GM18868 (cell line): ENCODE results near the gene ITGA2B.
"Not testable (repeated sequence)": the region's sequence is repeated elsewhere in the genome, so short reads cannot be mapped to it uniquely, and the experiment has no call there.

Source experiments
- ATAC-seq: cut with Tn5 transposase; IDR thresholded peaks from one replicate; pipeline ENCODE4 v1.9.1; 2021; ENCODE audit warnings: mild to moderate bottlenecking, moderate library complexity; ENCODE audit not compliant: unreplicated experiment

The ITGA2B gene

DNA sequence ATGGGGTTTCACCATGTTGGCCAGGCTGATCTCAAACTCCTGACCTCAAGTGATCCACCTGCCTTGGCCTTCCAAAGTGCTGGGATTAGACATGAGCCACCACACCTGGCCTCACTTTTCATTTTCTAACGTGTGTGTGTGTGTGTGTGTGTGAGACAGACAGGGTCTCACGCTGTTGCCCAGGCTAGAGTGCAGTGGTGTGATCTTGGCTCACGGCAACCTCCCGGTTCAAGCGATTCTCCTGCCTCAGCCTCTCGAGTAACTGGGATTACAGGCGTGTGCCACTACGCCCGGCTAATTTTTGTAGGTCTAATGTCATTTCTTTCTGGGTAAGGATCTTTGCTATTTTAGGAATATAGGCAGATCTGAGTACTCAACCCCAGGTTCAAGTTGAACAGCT, 4.7 kb upstream of the ITGA2B start:
- not testable (repeated sequence) for ATAC-seq

DNA sequence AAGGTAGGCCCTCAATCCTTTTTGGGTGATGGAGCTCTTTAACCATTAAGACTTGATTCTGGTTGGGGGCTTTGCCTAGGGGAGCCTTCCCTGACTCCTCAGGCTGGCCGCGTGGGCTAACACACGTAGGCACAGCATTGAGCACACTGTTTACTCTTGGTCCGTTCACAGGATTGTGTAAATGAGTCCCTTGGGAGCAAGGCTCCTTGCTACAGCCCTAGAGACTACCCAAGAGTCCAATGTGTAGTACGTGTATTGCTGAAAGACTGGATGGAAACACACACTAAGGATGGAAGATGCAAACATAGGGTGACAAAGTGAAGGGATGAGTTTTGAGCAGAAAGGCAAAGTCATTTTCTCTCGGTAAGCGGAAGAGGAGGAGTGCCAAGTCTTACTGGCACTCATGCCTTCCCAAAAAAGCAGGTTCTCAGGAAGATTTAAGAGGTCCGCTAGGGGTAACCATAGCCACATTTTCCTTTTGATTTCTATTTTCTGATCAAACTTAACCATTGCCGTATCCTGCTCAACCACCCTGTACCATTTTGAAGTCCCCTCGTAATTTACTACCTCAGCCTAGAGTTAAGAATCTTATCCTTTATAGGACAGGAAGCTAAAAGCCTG, 911 bp upstream of the ITGA2B start:
- ATAC-seq: no peak

GRCh38 chr17:44389723-44390202, 314 bp upstream of the ITGA2B start:
- ATAC-seq: no peak

GRCh38 chr17:44387804-44388203, 1.6 kb downstream of the ITGA2B start:
- no peak for ATAC-seq

DNA sequence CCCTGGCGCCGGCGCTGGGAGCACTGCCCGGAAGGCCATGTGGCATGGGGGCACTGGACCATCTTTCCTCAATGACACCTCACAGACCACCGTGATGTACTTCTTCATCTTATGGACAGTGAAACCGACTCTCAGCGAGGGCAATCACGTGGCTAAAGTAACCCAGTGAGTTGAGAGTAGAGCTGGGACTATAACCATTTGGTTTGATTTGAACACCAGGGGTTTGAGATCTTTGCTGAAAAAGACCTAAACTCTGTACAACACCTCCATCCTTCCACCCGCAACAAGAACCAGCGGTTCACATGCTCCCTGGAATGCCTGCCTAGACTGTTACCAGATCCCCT, 3.3 kb downstream of the ITGA2B start:
- ATAC-seq: no peak

GRCh38 chr17:44385287-44386181, 3.9 kb downstream of the ITGA2B start:
- ATAC-seq: no peak

DNA sequence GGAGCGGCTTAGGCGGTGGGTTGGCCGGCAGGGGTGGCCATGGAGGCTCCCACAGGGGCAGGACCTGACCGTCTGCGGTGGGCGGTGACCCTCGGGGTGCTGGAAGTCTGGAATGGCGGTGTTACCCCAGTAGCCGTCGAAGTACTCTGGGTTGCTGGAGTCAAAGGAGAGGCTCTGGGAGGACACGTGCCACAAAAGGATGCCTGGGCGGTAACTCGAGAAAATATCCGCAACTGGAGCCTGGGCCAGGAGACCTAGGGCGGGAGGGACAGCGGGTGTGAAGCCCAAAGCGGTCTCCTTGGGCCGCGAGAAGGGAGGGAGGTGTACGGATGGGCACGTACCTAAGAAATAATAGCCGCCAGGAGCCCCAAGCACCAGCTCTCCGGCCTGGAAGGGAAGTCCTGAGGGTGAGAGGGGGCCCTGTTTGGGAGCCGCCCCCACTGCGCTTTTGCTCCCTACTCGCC, 4.6 kb downstream of the ITGA2B start:
- ATAC-seq: no peak

DNA sequence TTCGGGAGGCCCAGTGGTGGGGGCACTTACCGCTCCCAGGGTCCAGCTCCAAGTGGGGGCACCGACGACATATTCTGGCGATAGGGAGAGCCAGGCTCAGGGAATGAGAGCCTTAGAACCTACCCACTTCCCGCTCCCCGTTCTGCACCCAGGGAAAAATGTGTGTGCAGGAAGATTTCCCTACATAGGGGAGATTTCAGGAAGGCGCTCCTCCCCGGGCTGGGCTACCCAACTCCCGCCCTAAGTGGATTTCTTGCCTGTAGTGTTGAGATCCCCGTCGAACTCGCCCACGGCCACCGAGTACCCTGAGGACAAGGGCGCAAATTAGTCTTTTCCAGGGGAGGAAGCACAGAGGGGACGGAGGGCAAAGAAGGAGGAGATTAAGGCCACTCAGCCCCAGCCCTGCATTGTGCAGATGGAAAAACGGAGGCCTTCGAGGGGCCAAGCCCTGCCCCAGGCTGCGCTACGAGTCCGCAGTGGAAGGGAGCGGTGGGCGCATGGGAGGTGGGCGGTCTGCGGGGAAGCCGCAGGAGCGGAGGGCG, 5.1 kb downstream of the ITGA2B start:
- ATAC-seq: no peak

DNA sequence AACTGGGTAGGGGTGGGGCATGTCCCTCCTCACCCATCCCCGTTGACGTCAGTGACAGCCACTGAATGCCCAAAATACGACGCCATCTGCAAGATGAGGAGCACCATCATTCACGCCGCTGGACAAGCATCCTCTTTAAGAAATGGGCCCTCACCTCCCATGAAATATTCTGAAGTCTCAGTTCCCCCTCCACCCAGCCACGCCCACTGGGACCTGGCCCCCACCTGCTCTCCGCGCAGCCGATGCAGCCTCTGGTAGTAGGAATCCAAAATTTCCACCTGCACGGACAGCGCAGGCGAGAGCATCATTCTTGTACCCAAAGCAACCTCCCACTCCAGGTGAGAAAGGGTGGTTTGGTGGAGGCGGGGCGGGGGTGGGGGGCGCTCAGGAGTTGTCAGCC, 5.6 kb downstream of the ITGA2B start:
- ATAC-seq: no peak

DNA sequence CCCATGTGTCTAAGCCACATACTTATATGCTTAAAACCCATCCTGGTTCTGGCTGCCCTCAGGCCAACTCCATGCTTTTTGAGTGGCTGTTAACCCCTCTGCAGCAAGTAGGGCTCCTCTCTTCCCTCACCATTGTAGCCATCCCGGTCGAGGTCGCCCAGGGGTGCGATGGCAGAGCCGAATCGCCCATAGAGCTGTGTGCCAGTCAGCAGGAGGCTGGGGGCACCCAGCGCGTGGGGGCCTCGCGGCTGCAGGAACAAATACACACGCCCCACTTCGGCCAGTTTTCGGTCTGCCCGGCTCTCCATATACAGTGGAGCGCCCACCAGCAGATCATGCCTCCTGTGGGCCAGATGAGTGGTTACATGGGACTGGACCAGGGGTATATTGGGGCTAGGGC, 6.1 kb downstream of the ITGA2B start:
- ATAC-seq: no peak

DNA sequence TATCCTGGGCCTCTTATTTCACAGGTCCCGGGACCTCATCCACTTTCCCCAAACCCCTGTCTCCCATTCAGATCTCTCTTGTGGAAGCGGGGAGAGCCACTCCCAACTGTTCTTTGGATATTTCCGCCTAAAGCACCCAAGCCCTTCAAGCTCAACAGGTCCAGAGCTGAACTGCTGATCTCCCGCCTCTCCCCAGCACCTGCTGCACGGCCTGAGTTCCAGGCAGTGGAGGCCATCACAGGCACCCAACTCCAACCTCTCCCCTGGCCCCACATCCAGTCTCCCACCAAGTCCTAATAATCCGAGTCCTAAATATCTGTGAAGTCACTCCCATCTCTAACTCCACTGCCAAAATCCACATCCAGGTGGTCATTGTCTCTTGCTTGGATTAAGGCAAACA, 6.5 kb downstream of the ITGA2B start:
- ATAC-seq: no peak

DNA sequence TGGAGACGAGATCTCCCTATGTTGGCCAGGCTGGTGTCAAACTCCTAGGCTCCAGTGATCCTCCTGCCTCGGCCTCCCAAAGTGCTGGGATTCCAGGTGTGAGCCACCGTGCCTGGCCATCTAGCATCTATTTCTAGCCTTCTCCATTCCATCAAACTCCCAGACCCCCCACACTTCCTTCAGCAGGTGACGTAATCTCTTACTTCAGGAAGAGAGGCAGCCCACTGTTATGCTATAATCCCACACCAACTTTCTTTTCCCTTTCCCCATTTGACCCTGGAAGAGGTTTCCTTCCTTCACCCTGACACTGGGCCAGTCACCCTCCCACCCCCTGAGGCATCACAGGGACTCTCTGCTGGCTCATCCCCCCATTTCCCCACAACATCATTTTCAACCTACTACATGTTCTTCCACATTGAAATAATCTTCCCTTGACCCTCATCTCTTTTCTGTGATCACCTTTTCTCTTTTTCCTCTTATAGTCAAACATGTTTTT, 7.6 kb downstream of the ITGA2B start:
- no peak for ATAC-seq

GRCh38 chr17:44380767-44381166, 8.7 kb downstream of the ITGA2B start:
- no peak for ATAC-seq

- no peak for ATAC-seq
Observed at GRCh38 chr17:44379887-44380286, 9.6 kb downstream of the ITGA2B start.

- ATAC-seq: no peak
Observed at GRCh38 chr17:44378171-44378705, 11.2 kb downstream of the ITGA2B start.

- ATAC-seq: no peak
Observed at GRCh38 chr17:44376779-44377178, 12.7 kb downstream of the ITGA2B start.

- no peak for ATAC-seq
Observed at GRCh38 chr17:44376124-44376523, 13.3 kb downstream of the ITGA2B start.

DNA sequence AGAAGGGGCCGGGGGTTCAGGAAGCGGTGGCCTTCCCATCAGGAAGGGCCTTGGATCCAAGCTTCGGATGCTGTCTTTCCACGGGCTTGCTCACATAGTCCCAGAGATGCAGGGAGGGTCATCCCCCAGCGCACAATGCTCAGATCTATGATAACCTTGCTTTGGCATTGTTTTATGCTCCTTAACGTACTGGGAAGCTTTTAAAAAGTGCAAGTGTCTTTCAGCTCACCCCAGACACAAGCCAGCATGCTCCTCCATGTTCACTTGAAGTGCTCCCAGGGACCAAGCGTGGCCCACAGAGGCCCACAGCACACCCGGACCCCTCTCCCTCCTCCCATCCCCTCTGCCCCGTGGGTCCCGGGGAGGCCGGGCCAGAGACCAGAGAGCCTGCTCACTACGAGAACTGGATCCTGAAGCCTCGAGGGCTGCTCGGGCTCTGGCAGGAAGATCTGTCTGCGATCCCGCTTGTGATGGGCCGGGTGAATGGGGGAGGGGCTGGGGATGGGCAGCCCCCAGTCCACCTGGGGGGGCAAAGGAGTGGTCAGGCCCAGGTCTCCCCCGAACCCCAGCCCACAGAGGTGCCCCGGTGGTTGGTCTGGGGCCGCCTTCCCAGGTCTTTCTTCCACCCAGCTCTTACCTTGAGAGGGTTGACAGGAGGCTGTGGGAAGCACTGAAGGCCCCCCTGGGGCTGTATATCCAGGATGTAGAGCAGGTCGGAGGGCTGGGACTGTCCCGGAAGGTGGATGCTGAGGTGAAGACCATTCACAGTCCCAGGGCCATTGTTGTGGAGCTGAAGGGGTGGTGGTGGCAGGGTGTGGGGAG, 14.0 kb downstream of the ITGA2B start:
- ATAC-seq: no peak

DNA sequence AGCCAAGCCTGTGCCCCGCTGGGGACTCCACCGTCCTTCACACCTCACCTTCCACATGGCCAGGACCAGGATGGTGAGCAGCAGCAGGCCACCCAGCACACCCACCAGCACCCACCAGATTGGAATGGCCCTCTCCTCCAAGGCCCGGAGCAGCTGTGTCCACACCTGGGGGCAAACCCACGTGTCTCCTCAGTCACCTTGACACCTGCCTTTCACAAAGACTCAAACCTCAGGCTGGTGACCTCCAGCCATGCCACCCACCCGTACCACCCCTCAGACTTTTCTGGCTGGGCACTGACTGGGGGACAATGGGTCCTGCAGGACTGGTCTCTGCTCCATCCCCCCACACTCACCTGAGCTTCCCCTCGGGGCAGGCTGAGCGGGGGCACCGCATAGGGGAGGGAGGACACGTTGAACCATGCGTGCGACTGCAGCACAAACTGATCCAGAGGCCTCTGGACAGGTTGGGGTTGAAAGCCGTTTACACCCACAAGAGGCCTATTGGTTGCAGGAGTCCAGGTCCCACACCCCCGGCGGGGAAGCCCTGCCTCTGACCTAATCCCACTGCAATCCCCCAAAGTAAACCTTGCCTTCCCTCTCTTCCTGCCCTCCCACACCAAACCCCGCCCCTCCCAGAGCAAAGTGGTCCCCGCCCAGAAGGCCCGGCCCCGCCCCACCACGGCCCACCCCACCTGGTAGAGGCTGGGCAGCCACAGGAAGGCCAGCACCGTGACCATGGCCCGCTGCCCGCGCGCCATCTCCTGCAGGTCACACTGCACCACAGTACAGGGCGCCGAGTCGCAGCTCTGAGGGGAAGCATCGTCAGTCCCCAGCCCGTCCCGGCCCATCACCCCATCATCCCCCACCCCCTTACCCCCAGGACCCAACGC, 14.9 kb downstream of the ITGA2B start:
- ATAC-seq: no peak

GRCh38 chr17:44372036-44372435, 17.4 kb downstream of the ITGA2B start:
- no peak for ATAC-seq
